Right lobe of liver (tissue), 6 donors: ENCODE measurements around the gene SGSH. TPM values are rescaled to one million over a fixed set of nuclear protein-coding genes. Genes with fewer than 3 reads are reported as not detected.

Experiments used
- ATAC-seq, 4 donors: fragments of 200-7000 bp; cut with Tn5 transposase; one replicate each; pipeline ENCODE4 v1.9.1; 2020; ENCODE audit warnings: mild to moderate bottlenecking in 4 of 4, moderate library complexity in 4 of 4
- DNase-seq, 3 donors: peaks; one replicate each; pipeline ENCODE4 v3.0.0-alpha.2; 2020
- H3K27ac ChIP-seq, 3 donors: fragments of 200-600 bp; one replicate each; pipeline ENCODE4 v1.8.0; 2022
- H3K27me3 ChIP-seq, 2 donors: fragments of 200-600 bp; one replicate each; pipeline ENCODE4 v1.8.0; 2022
- H3K36me3 ChIP-seq, 4 donors: fragments of 200-600 bp; sonication (generic) in 1 of 4; one replicate each; pipeline versions ENCODE4 v1.5.1 to v1.8.0; 2017 to 2022; ENCODE audit warnings: control low read depth in 1 of 4
- H3K4me1 ChIP-seq, 4 donors: fragments of 200-600 bp; sonication (generic) in 1 of 4; one replicate each; pipeline versions ENCODE4 v1.5.1 to v1.8.0; 2017 to 2022; ENCODE audit warnings: control low read depth in 1 of 4
- H3K4me3 ChIP-seq, 3 donors: fragments of 200-600 bp; one replicate each; pipeline ENCODE4 v1.8.0; 2022
- H3K9me3 ChIP-seq, 4 donors: fragments of 200-600 bp; sonication (generic) in 1 of 4; one replicate each; pipeline versions ENCODE4 v1.5.1 to v1.8.0; 2017 to 2022; ENCODE audit warnings: control low read depth in 1 of 4
- CTCF ChIP-seq, 4 donors: fragments of 200-600 bp in 3 of 4; fragments of 450-650 bp in 1 of 4; IDR thresholded peaks; one replicate each; pipeline versions ENCODE4 v1.5.1 to v1.8.0; 2016 to 2022; ENCODE audit warnings: antibody characterized with exemption in 4 of 4, mild to moderate bottlenecking in 2 of 4
- POLR2A ChIP-seq: fragments of 450-650 bp; IDR thresholded peaks from one replicate; pipeline ENCODE4 v1.6.1; 2017; ENCODE audit warnings: antibody characterized with exemption, mild to moderate bottlenecking
- WGBS: methylation state at CpG from one replicate; pipeline ENCODE4 v1.1.6; 2018; ENCODE audit warnings: low coverage, low lambda C conversion rate; ENCODE audit not compliant: insufficient coverage; ENCODE audit errors: missing lambda C conversion rate; 5-methylcytosine and 5-hydroxymethylcytosine counted together
- intact Hi-C, 2 donors: fragments of 100-400 bp; cut with DNase I; formaldehyde crosslinking; loops; one replicate each; pipeline versions ENCODE4 v1.11.2 to v1.14.1; 2022
- total RNA-seq, 6 experiments: library from RNA; depleted of rRNA in 2 of 6; stranded (reverse); fragments of >200 nt in 2 of 6; fragmentation: NEBNext Ultra II Directional in 3 of 6; extraction: Animal tissue kit (Norgen Biotek cat#: 25700) in 3 of 6; gene quantifications; one replicate each; pipeline versions ENCODE4 v1.1.0 to v1.2.4, GENCODE V29; 2016 to 2023
- donor health status: DM: no; HTN: yes; CAD: no.
- donor health status: DM: no; HTN: no; CAD: no.
- donor health status: DM: no; HTN: no; CAD: no.
- donor health status: DM: no; HTN: yes; CAD: no.
- donor health status: DM: no; HTN: yes; CAD: no.

SGSH gene
- total RNA-seq, 6 experiments from 2014 or later, result 9.7 to 23.5 (median 15.7) TPM

- no peaks in the 10 kb centered on the region for H3K9me3 ChIP-seq
- H3K4me1 ChIP-seq, result peaks cover 0 to 6% (median 2%) of the 10 kb centered on the region in 4 donors
- WGBS, result 91% methylated on average over 18 of the region's 40 CpGs
- no peak overlapping the region for H3K4me3 ChIP-seq
- ATAC-seq, result no peak
- no peak for DNase-seq
- intact Hi-C loops, result no loop called here
- H3K27ac ChIP-seq, result no peak overlapping the region
- TF ChIP-seq POLR2A (no peak), CTCF (IDR thresholded peaks at IDR 0.05) (no peak)
- no peaks in the 10 kb centered on the region for H3K27me3 ChIP-seq
- peaks cover 0 to 17% (median 0%) of the 10 kb centered on the region in 4 donors for H3K36me3 ChIP-seq
Observed at GRCh38 chr17:80216473-80217456, 3.4 kb downstream of the SGSH start.

- no peak overlapping the region for H3K4me3 ChIP-seq
- no peak for DNase-seq
- no peak for ATAC-seq
- WGBS, result no CpG with 5 or more reads among the region's 17 CpGs
- no peaks in the 10 kb centered on the region for H3K27me3 ChIP-seq
- TF ChIP-seq POLR2A (no peak), CTCF (IDR thresholded peaks at IDR 0.05) (no peak)
- peaks cover 0 to 36% (median 8%) of the 10 kb centered on the region in 4 donors for H3K36me3 ChIP-seq
- intact Hi-C loops, result no loop called here
- peaks cover 0 to 3% (median 0%) of the 10 kb centered on the region in 4 donors for H3K4me1 ChIP-seq
- no peak overlapping the region for H3K27ac ChIP-seq
- no peaks in the 10 kb centered on the region for H3K9me3 ChIP-seq
Observed at GRCh38 chr17:80214878-80215210, 5.3 kb downstream of the SGSH start.

GRCh38 chr17:80214012-80214877 is 5.9 kb downstream of the SGSH start:
- intact Hi-C loops, result no loop called here
- H3K36me3 ChIP-seq, result peaks cover 0 to 39% (median 9%) of the 10 kb centered on the region in 4 donors
- peaks cover 0 to 2% (median 0%) of the 10 kb centered on the region in 4 donors for H3K4me1 ChIP-seq
- no CpG with 5 or more reads among the region's 48 CpGs for WGBS
- no peak overlapping the region for H3K4me3 ChIP-seq
- no peak for DNase-seq
- ATAC-seq, result no peak
- H3K27ac ChIP-seq, result no peak overlapping the region
- H3K27me3 ChIP-seq, result no peaks in the 10 kb centered on the region
- TF ChIP-seq POLR2A (no peak), CTCF (IDR thresholded peaks at IDR 0.05) (no peak)
- no peaks in the 10 kb centered on the region for H3K9me3 ChIP-seq

GRCh38 chr17:80213643-80213975 is 6.5 kb downstream of the SGSH start:
- TF ChIP-seq POLR2A (no peak), CTCF (IDR thresholded peaks at IDR 0.05) (no peak)

More at GRCh38 chr17:80213643-80213975, 6.5 kb downstream of the SGSH start:
- intact Hi-C loops, result no loop called here
- Histone ChIP-seq H3K4me1 (no peaks in the 10 kb centered on the region), H3K27me3 (no peaks in the 10 kb centered on the region), H3K36me3 (peaks cover 0 to 39% (median 9%) of the 10 kb centered on the region in 4 donors), H3K27ac (no peak overlapping the region), H3K4me3 (no peak overlapping the region), H3K9me3 (no peaks in the 10 kb centered on the region)
- WGBS, result no CpG with 5 or more reads among the region's 17 CpGs
- no peak for DNase-seq
- no peak for ATAC-seq
